ENCODE data around the gene PACS1.
"Not testable (repeated sequence)": the region's sequence is repeated elsewhere in the genome, so short reads cannot be mapped to it uniquely, and the experiment has no call there.

Gene PACS1

GRCh38 chr11:66243782-66244535 lies 173.9 kb downstream of the PACS1 start:
- no peak for TF ChIP-seq SP1 (IDR thresholded peaks at IDR 0.05)
- TF ChIP-seq, protein P1, sequence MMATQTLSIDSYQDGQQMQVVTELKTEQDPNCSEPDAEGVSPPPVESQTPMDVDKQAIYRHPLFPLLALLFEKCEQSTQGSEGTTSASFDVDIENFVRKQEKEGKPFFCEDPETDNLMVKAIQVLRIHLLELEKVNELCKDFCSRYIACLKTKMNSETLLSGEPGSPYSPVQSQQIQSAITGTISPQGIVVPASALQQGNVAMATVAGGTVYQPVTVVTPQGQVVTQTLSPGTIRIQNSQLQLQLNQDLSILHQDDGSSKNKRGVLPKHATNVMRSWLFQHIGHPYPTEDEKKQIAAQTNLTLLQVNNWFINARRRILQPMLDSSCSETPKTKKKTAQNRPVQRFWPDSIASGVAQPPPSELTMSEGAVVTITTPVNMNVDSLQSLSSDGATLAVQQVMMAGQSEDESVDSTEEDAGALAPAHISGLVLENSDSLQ (IDR thresholded peaks at IDR 0.05) = no peak
- ChIA-PET CTCF (no interaction called here), POLR2A (no interaction called here)
- no peak for DNase-seq (ENCODE audit: extremely low spot score)

GRCh38 chr11:66247295-66247694 lies 177.2 kb downstream of the PACS1 start:
- POLR2A ChIA-PET = interaction anchor here (1.3 kb wide), 2 partner anchors 34 to 42 kb away, joined by 3 to 8 read pairs; partner anchors contain the start of gene YIF1A
- DNase-seq (ENCODE audit: extremely low spot score) = no peak
- CTCF ChIA-PET = no interaction called here
- TF ChIP-seq CTBP1 (IDR thresholded peaks at IDR 0.05; ENCODE audit: borderline replicate concordance) = no peak

- DNase-seq (ENCODE audit: extremely low spot score) = no peak
- POLR2A ChIA-PET = interaction anchor here (1.3 kb wide), 1 partner anchor 34 kb away, joined by 3 read pairs; no protein-coding TSS in a partner anchor
- TF ChIP-seq FOXK2 (IDR thresholded peaks at IDR 0.05) (no peak), FOXA1 (IDR thresholded peaks at IDR 0.05) (no peak), LEF1 (IDR thresholded peaks at IDR 0.05; ENCODE audit: borderline replicate concordance) (no peak), FOXM1 (IDR thresholded peaks at IDR 0.05; ENCODE audit: borderline replicate concordance) (no peak), CTBP1 (IDR thresholded peaks at IDR 0.05; ENCODE audit: borderline replicate concordance) (no peak), SP1 (IDR thresholded peaks at IDR 0.05) (no peak), L3MBTL2 (conservative IDR thresholded peaks at IDR 0.05) (no peak), HDGF (IDR thresholded peaks at IDR 0.05; ENCODE audit: borderline replicate concordance) (no peak), TARDBP (IDR thresholded peaks at IDR 0.05) (no peak), BHLHE40 (IDR thresholded peaks at IDR 0.05; ENCODE audit: borderline replicate concordance) (no peak), ARNT (IDR thresholded peaks at IDR 0.05) (no peak)
- TF ChIP-seq, protein P1 (IDR thresholded peaks at IDR 0.05) = no peak
- CTCF ChIA-PET = no interaction called here
Measured at GRCh38 chr11:66247801-66248200, 177.7 kb downstream of the PACS1 start.

- ChIA-PET POLR2A (no interaction called here), CTCF (no interaction called here)
- DNase-seq (ENCODE audit: extremely low spot score) = no peak
- TF ChIP-seq ZNF384 (IDR thresholded peaks at IDR 0.05) (no peak), FOXA1 (IDR thresholded peaks at IDR 0.05) (no peak), CTBP1 (IDR thresholded peaks at IDR 0.05; ENCODE audit: borderline replicate concordance) (no peak), TARDBP (IDR thresholded peaks at IDR 0.05) (no peak), LEF1 (IDR thresholded peaks at IDR 0.05; ENCODE audit: borderline replicate concordance) (no peak), SUZ12 (IDR thresholded peaks at IDR 0.05) (no peak), FOXK2 (IDR thresholded peaks at IDR 0.05) (no peak), NFRKB (IDR thresholded peaks at IDR 0.05) (no peak), HDGF (IDR thresholded peaks at IDR 0.05; ENCODE audit: borderline replicate concordance) (no peak)
- TF ChIP-seq, protein P1 (IDR thresholded peaks at IDR 0.05) = no peak
Measured at GRCh38 chr11:66248903-66249302, 178.8 kb downstream of the PACS1 start.

DNA sequence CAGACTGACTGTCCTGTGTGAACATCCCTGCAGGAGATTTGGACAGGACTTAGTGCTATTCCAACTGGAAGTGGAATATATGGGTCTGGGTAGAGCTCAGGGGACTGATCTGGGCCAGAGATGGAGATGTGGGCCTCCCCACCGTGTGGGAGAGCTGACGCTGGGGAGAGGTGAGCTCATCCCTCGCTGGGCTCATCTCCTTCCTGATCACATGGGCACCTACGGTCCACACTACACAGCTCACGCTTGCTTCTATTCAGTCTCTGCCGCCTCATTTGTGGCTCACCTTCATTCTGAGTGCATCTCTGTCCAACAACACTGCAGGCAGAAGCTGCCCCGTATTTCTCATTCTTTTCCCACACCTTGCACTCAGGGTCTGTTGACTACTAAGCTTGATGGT lies 181.7 kb downstream of the PACS1 start:
- ChIA-PET POLR2A (interaction anchor here (1.2 kb wide), 1 partner anchor 16 kb away, joined by 3 read pairs; no protein-coding TSS in a partner anchor), CTCF (interaction anchor here (1.2 kb wide), 1 partner anchor 30 kb away, joined by 3 read pairs; no protein-coding TSS in a partner anchor)
- TF ChIP-seq HDGF (IDR thresholded peaks at IDR 0.05; ENCODE audit: borderline replicate concordance) = no peak
- no peak for TF ChIP-seq ARNT (IDR thresholded peaks at IDR 0.05)
- TF ChIP-seq NFRKB (IDR thresholded peaks at IDR 0.05) = no peak
- TF ChIP-seq ZNF384 (IDR thresholded peaks at IDR 0.05) = no peak
- no peak for TF ChIP-seq FOXM1 (IDR thresholded peaks at IDR 0.05; ENCODE audit: borderline replicate concordance)
- TF ChIP-seq FOXA1 (IDR thresholded peaks at IDR 0.05) = no peak
- no peak for TF ChIP-seq FOXK2 (IDR thresholded peaks at IDR 0.05)
- no peak for DNase-seq (ENCODE audit: extremely low spot score)

DNA sequence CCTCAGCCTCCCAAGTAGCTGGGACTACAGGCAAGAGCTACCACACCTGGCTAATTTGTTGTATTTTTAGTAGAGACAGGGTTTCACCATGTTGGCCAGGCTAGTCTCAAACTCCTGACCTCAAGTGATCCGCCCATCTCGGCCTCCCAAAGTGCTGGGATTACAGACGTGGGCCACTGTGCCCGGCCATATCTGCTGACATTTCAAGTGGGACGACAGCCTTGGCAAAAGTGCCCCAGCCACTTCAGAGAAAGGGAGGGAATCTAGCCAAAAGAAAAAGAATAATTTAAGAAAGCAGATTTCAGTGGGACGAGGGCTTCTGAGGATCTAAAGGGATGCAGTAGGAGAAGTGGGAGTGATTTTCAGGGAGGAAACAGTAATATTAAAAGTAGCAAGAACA lies 183.0 kb downstream of the PACS1 start:
- DNase-seq (ENCODE audit: extremely low spot score); CTCF ChIA-PET; POLR2A ChIA-PET: not testable (repeated sequence)

DNA sequence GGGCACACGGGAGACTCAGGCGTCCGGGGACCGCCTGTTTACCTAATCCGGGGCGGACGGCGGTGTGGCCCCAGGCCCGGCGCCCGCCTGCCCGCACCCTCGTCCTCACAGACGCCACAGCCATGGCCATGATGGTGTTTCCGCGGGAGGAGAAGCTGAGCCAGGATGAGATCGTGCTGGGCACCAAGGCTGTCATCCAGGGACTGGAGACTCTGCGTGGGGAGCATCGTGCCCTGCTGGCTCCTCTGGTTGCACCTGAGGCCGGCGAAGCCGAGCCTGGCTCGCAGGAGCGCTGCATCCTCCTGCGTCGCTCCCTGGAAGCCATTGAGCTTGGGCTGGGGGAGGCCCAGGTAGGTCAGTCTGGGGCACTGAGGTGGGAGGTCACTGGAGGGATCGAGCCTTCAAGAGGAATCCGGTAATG lies 188.4 kb downstream of the PACS1 start:
- ChIA-PET CTCF (interaction anchor here (0.8 to 2.0 kb wide), 3 partner anchors 21 to 37 kb away, joined by 3 to 10 read pairs (median 3); partner anchors contain the start of gene YIF1A), POLR2A (interaction anchor here (0.7 kb wide), 1 partner anchor 12 kb away, joined by 3 read pairs; no protein-coding TSS in a partner anchor)
- TF ChIP-seq TARDBP (IDR thresholded peaks at IDR 0.05) = no peak
- TF ChIP-seq FOXM1 (IDR thresholded peaks at IDR 0.05; ENCODE audit: borderline replicate concordance) = no peak
- TF ChIP-seq ELF4 (IDR thresholded peaks at IDR 0.05) = no peak
- TF ChIP-seq NFRKB (IDR thresholded peaks at IDR 0.05) = no peak
- TF ChIP-seq, protein P1 (IDR thresholded peaks at IDR 0.05) = no peak
- no peak for TF ChIP-seq ARNT (IDR thresholded peaks at IDR 0.05)
- no peak for TF ChIP-seq SP1 (IDR thresholded peaks at IDR 0.05)
- TF ChIP-seq LEF1 (IDR thresholded peaks at IDR 0.05; ENCODE audit: borderline replicate concordance) = no peak
- TF ChIP-seq FOXA1 (IDR thresholded peaks at IDR 0.05) = no peak
- TF ChIP-seq HDGF (IDR thresholded peaks at IDR 0.05; ENCODE audit: borderline replicate concordance) = no peak
- no peak for TF ChIP-seq ZNF384 (IDR thresholded peaks at IDR 0.05)
- no peak for TF ChIP-seq FOXK2 (IDR thresholded peaks at IDR 0.05)
- no peak for TF ChIP-seq L3MBTL2 (conservative IDR thresholded peaks at IDR 0.05)
- no peak for TF ChIP-seq SUZ12 (IDR thresholded peaks at IDR 0.05)
- TF ChIP-seq BHLHE40 (IDR thresholded peaks at IDR 0.05; ENCODE audit: borderline replicate concordance) = no peak
- TF ChIP-seq CTBP1 (IDR thresholded peaks at IDR 0.05; ENCODE audit: borderline replicate concordance) = no peak
- DNase-seq (ENCODE audit: extremely low spot score) = no peak

All from HEK293T (cell line).